Vagina (tissue), 2 donors: ENCODE measurements around the gene BPIFB1. TPM values are rescaled to one million over a fixed set of nuclear protein-coding genes. Genes with fewer than 3 reads are reported as not detected.

Source experiments
- DNase-seq, 2 donors: peaks; one replicate each; pipeline ENCODE4 v3.0.0-alpha.2; 2017; ENCODE audit errors: extremely low spot score in 2 of 2
- H3K27ac ChIP-seq: fragments of 200-600 bp; sonication (generic); one replicate; pipeline ENCODE4 v1.5.1; 2019
- H3K27me3 ChIP-seq: fragments of 200-600 bp; sonication (generic); one replicate; pipeline ENCODE4 v1.5.1; 2019
- H3K36me3 ChIP-seq, 2 donors: fragments of 200-600 bp; sonication (generic); one replicate each; pipeline ENCODE4 v1.5.1; 2017 to 2019
- H3K4me1 ChIP-seq: fragments of 200-600 bp; sonication (generic); one replicate; pipeline ENCODE4 v1.5.1; 2019
- H3K4me3 ChIP-seq, 2 donors: fragments of 200-600 bp; sonication (generic); 1 replicate in 1 of 2; 2 replicates in 1 of 2; pipeline ENCODE4 v1.5.1; 2016 to 2019
- H3K9me3 ChIP-seq: fragments of 200-600 bp; sonication (generic); one replicate; pipeline ENCODE4 v1.5.1; 2019
- POLR2A ChIP-seq, 2 donors: fragments of 450-650 bp; IDR thresholded peaks; one replicate each; pipeline ENCODE4 v1.6.1; 2017; ENCODE audit warnings: antibody characterized with exemption in 2 of 2, mild to moderate bottlenecking in 2 of 2, moderate library complexity in 2 of 2
- POLR2AphosphoS5 ChIP-seq, 2 donors: sonication (generic); formaldehyde crosslinking; IDR thresholded peaks; one replicate each; pipeline ENCODE4 v1.9.0; 2017; ENCODE audit warnings: antibody characterized with exemption in 2 of 2, mild to moderate bottlenecking in 2 of 2, low read depth in 1 of 2; ENCODE audit not compliant: insufficient read depth in 1 of 2
- intact Hi-C: fragments of 100-400 bp; cut with DNase I; formaldehyde crosslinking; loops from one replicate; pipeline ENCODE4 v1.15.1; 2023
- total RNA-seq: library from RNA; depleted of rRNA; stranded (reverse); fragments of >200 nt; gene quantifications from one replicate; pipeline ENCODE4 v1.2.3, GENCODE V29; 2016
- TF ChIP-seq, protein P1 (sequence below), 3 experiments: fragments of 450-650 bp in 2 of 3; fragments of 200-600 bp in 1 of 3; sonication (generic) in 1 of 3; IDR thresholded peaks; one replicate each; pipeline ENCODE4 v1.5.1; 2017 to 2019; ENCODE audit warnings: antibody characterized with exemption in 3 of 3, mild to moderate bottlenecking in 2 of 3, moderate library complexity in 2 of 3

The BPIFB1 gene, protein sequence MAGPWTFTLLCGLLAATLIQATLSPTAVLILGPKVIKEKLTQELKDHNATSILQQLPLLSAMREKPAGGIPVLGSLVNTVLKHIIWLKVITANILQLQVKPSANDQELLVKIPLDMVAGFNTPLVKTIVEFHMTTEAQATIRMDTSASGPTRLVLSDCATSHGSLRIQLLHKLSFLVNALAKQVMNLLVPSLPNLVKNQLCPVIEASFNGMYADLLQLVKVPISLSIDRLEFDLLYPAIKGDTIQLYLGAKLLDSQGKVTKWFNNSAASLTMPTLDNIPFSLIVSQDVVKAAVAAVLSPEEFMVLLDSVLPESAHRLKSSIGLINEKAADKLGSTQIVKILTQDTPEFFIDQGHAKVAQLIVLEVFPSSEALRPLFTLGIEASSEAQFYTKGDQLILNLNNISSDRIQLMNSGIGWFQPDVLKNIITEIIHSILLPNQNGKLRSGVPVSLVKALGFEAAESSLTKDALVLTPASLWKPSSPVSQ
- total RNA-seq, result not detected

DNA sequence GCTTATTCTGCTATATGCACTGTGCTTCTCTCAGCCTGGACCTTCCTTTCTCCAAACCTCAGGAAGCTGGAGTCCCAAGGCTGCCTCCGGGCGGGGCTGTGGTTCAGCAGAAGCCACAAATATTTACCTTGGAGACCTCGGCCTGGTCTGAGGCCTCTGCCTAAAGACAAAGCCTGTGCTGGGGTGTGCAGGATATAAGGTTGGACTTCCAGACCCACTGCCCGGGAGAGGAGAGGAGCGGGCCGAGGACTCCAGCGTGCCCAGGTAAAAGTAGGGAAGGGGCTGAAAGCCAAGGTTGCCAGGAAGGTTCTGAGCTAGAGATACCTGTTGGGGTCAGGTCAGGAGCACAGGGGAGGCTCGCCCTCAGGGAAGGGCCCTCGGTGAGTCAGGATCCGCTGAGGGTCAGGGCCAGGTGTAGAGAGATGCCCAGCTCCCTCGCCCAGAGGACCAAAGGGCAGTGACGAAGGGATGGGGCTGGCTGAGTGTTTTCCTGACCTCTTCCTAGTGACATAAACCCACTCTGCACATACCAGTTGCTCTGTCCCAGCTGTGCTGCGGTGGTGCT, at the start of gene BPIFB1:
TSS of gene BPIFB1 (plus strand) at position 224 of the 565 bp plus-strand sequence. CDS start 2,860 bp downstream, outside the sequence.
- no peaks in the 10 kb centered on the region for H3K27me3 ChIP-seq
- H3K36me3 ChIP-seq, result no peaks in the 10 kb centered on the region
- no peak for DNase-seq
- H3K9me3 ChIP-seq, result no peaks in the 10 kb centered on the region
- no peak within 1 kb of the TSS for H3K4me3 ChIP-seq
- intact Hi-C loops, result no loop called here
- no peak within 1 kb of the TSS for H3K27ac ChIP-seq
- TF ChIP-seq, protein P1, sequence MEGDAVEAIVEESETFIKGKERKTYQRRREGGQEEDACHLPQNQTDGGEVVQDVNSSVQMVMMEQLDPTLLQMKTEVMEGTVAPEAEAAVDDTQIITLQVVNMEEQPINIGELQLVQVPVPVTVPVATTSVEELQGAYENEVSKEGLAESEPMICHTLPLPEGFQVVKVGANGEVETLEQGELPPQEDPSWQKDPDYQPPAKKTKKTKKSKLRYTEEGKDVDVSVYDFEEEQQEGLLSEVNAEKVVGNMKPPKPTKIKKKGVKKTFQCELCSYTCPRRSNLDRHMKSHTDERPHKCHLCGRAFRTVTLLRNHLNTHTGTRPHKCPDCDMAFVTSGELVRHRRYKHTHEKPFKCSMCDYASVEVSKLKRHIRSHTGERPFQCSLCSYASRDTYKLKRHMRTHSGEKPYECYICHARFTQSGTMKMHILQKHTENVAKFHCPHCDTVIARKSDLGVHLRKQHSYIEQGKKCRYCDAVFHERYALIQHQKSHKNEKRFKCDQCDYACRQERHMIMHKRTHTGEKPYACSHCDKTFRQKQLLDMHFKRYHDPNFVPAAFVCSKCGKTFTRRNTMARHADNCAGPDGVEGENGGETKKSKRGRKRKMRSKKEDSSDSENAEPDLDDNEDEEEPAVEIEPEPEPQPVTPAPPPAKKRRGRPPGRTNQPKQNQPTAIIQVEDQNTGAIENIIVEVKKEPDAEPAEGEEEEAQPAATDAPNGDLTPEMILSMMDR (IDR thresholded peaks at IDR 0.05), result no peak
- TF ChIP-seq POLR2A (IDR thresholded peaks at IDR 0.05), result no peak
- TF ChIP-seq POLR2AphosphoS5 (IDR thresholded peaks at IDR 0.05; ENCODE audit: insufficient read depth in 1 of 2, low read depth in 1 of 2), result no peak
- H3K4me1 ChIP-seq, result no peaks in the 10 kb centered on the region

DNA sequence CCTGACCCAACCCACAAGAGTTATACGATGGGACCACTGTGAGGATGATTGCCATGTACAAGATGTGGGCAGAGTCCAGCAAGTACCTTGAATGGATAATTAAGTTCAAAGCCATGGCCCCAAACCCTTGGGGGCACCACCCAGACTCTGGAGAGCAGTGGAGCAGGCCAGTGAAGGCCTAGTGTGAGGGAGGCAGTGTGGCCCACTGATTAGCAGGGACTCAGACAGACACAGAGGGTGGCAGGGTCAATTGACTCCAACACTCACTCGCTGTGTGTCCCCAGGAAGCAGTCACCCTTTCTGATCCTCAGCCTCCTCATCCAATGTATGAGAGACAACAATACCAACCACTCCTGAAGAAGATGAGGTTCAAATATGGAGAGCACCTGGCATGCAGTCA, 49.0 kb upstream of the BPIFB1 start:
- Histone ChIP-seq H3K9me3 (no peaks in the 10 kb centered on the region), H3K27ac (no peak overlapping the region), H3K36me3 (no peaks in the 10 kb centered on the region), H3K27me3 (no peaks in the 10 kb centered on the region), H3K4me3 (no peak overlapping the region), H3K4me1 (no peaks in the 10 kb centered on the region)
- DNase-seq, result no peak
- intact Hi-C loops, result no loop called here
- TF ChIP-seq, protein P1 (IDR thresholded peaks at IDR 0.05), result no peak
- no peak for TF ChIP-seq POLR2A (IDR thresholded peaks at IDR 0.05)
- no peak for TF ChIP-seq POLR2AphosphoS5 (IDR thresholded peaks at IDR 0.05; ENCODE audit: insufficient read depth in 1 of 2, low read depth in 1 of 2)

DNA sequence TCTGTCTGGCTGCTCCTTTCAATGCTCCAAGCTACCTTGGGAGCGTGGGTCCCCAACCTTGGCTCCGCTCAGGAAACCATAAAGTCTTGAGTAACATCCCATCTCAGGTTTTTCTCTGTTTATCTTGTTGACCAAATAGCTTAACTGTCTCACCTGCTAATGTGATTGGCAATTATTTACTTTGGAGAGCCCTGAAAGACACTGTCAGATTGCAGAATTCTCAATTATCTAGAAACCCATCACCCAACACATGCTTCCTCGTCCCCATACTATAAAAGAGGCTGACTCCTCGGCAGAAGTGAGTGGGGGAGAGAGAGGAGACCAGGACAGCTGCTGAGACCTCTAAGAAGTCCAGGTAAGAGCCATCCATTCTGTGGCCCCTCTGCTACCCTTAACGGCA, 47.3 kb upstream of the BPIFB1 start, which contains the start of gene BPIFA1:
TSS of gene BPIFA1 (plus strand) at position 301 of the 400 bp plus-strand sequence. CDS start 1,716 bp downstream, outside the sequence.
- H3K4me1 ChIP-seq, result no peaks in the 10 kb centered on the region
- H3K36me3 ChIP-seq, result no peaks in the 10 kb centered on the region
- H3K27ac ChIP-seq, result no peak within 1 kb of the TSS
- no peaks in the 10 kb centered on the region for H3K9me3 ChIP-seq
- H3K27me3 ChIP-seq, result no peaks in the 10 kb centered on the region
- intact Hi-C loops, result no loop called here
- H3K4me3 ChIP-seq, result no peak within 1 kb of the TSS
- no peak for DNase-seq
- TF ChIP-seq POLR2A (IDR thresholded peaks at IDR 0.05) (no peak), POLR2AphosphoS5 (IDR thresholded peaks at IDR 0.05; ENCODE audit: insufficient read depth in 1 of 2, low read depth in 1 of 2) (no peak)
- TF ChIP-seq, protein P1 (IDR thresholded peaks at IDR 0.05), result no peak

DNA sequence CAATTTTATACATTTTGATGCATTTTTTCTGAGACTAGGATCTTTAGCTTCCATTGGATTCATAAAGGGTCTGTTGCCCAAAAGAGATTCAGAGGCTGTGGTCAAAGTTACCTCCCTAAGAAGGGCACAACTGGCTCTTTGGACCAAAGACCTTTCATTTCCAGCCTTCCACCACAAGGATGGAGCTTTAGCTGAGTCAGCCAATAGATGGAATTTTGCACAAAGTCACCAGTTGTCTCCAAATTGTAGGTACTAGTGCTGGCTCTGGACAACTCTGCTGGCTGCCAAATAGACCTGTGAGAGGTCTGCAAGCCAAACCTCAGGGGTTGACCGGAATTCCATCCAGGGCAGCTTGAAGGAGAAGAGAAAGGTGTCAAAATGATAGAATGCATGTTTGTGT, 46.7 kb upstream of the BPIFB1 start:
- no peak for TF ChIP-seq POLR2A (IDR thresholded peaks at IDR 0.05)
- no peak for TF ChIP-seq POLR2AphosphoS5 (IDR thresholded peaks at IDR 0.05; ENCODE audit: insufficient read depth in 1 of 2, low read depth in 1 of 2)
- TF ChIP-seq, protein P1 (IDR thresholded peaks at IDR 0.05), result no peak
- Histone ChIP-seq H3K4me3 (no peak overlapping the region), H3K27me3 (no peaks in the 10 kb centered on the region), H3K9me3 (no peaks in the 10 kb centered on the region), H3K4me1 (no peaks in the 10 kb centered on the region), H3K27ac (no peak overlapping the region), H3K36me3 (no peaks in the 10 kb centered on the region)
- no peak for DNase-seq
- intact Hi-C loops, result no loop called here
